Right lobe of liver (tissue), 6 donors: ENCODE results near the gene SKA1. TPM values are rescaled to one million over a fixed set of nuclear protein-coding genes. Genes with fewer than 3 reads are reported as not detected.

Experiments used
- ATAC-seq, 4 donors: fragments of 200-7000 bp; cut with Tn5 transposase; one replicate each; pipeline ENCODE4 v1.9.1; 2020; ENCODE audit warnings: mild to moderate bottlenecking in 4 of 4, moderate library complexity in 4 of 4
- DNase-seq, 3 donors: peaks; one replicate each; pipeline ENCODE4 v3.0.0-alpha.2; 2020
- H3K27ac ChIP-seq, 3 donors: fragments of 200-600 bp; one replicate each; pipeline ENCODE4 v1.8.0; 2022
- H3K27me3 ChIP-seq, 2 donors: fragments of 200-600 bp; one replicate each; pipeline ENCODE4 v1.8.0; 2022
- H3K36me3 ChIP-seq, 4 donors: fragments of 200-600 bp; sonication (generic) in 1 of 4; one replicate each; pipeline versions ENCODE4 v1.5.1 to v1.8.0; 2017 to 2022; ENCODE audit warnings: control low read depth in 1 of 4
- H3K4me1 ChIP-seq, 4 donors: fragments of 200-600 bp; sonication (generic) in 1 of 4; one replicate each; pipeline versions ENCODE4 v1.5.1 to v1.8.0; 2017 to 2022; ENCODE audit warnings: control low read depth in 1 of 4
- H3K4me3 ChIP-seq, 3 donors: fragments of 200-600 bp; one replicate each; pipeline ENCODE4 v1.8.0; 2022
- H3K9me3 ChIP-seq, 4 donors: fragments of 200-600 bp; sonication (generic) in 1 of 4; one replicate each; pipeline versions ENCODE4 v1.5.1 to v1.8.0; 2017 to 2022; ENCODE audit warnings: control low read depth in 1 of 4
- CTCF ChIP-seq, 4 donors: fragments of 200-600 bp in 3 of 4; fragments of 450-650 bp in 1 of 4; IDR thresholded peaks; one replicate each; pipeline versions ENCODE4 v1.5.1 to v1.8.0; 2016 to 2022; ENCODE audit warnings: antibody characterized with exemption in 4 of 4, mild to moderate bottlenecking in 2 of 4
- POLR2A ChIP-seq: fragments of 450-650 bp; IDR thresholded peaks from one replicate; pipeline ENCODE4 v1.6.1; 2017; ENCODE audit warnings: antibody characterized with exemption, mild to moderate bottlenecking
- WGBS: methylation state at CpG from one replicate; pipeline ENCODE4 v1.1.6; 2018; ENCODE audit warnings: low coverage, low lambda C conversion rate; ENCODE audit not compliant: insufficient coverage; ENCODE audit errors: missing lambda C conversion rate; 5-methylcytosine and 5-hydroxymethylcytosine counted together
- intact Hi-C, 2 donors: fragments of 100-400 bp; cut with DNase I; formaldehyde crosslinking; loops; one replicate each; pipeline versions ENCODE4 v1.11.2 to v1.14.1; 2022
- total RNA-seq, 6 experiments: library from RNA; depleted of rRNA in 2 of 6; stranded (reverse); fragments of >200 nt in 2 of 6; fragmentation: NEBNext Ultra II Directional in 3 of 6; extraction: Animal tissue kit (Norgen Biotek cat#: 25700) in 3 of 6; gene quantifications; one replicate each; pipeline versions ENCODE4 v1.1.0 to v1.2.4, GENCODE V29; 2016 to 2023
- donor health status: DM: no; HTN: yes; CAD: no.
- donor health status: DM: no; HTN: no; CAD: no.
- donor health status: DM: no; HTN: no; CAD: no.
- donor health status: DM: no; HTN: yes; CAD: no.
- donor health status: DM: no; HTN: yes; CAD: no.

SKA1 gene
- total RNA-seq, 6 experiments from 2014 or later = 0.15 to 1.5 (median 0.75) TPM; not detected in 1

GRCh38 chr18:50441016-50441415, 66.2 kb downstream of the SKA1 start:
- no peaks in the 10 kb centered on the region for H3K36me3 ChIP-seq
- ATAC-seq (no peak), DNase-seq (no peak)
- H3K27me3 ChIP-seq = no peaks in the 10 kb centered on the region
- no peaks in the 10 kb centered on the region for H3K9me3 ChIP-seq
- intact Hi-C loops = no loop called here
- 67% methylated on average over 4 of the region's 4 CpGs for WGBS
- no peak overlapping the region for H3K27ac ChIP-seq
- H3K4me3 ChIP-seq = no peak overlapping the region
- no peak for TF ChIP-seq POLR2A
- TF ChIP-seq CTCF (IDR thresholded peaks at IDR 0.05) = no peak
- H3K4me1 ChIP-seq = no peaks in the 10 kb centered on the region

- Histone ChIP-seq H3K27me3 (no peaks in the 10 kb centered on the region), H3K27ac (no peak overlapping the region), H3K36me3 (no peaks in the 10 kb centered on the region), H3K4me1 (peaks cover 0 to 1% (median 0%) of the 10 kb centered on the region in 4 donors), H3K4me3 (no peak overlapping the region), H3K9me3 (no peaks in the 10 kb centered on the region)
- WGBS = 47% methylated on average over 1 of the region's 1 CpG
- intact Hi-C loops = no loop called here
- no peak for TF ChIP-seq POLR2A
- TF ChIP-seq CTCF (IDR thresholded peaks at IDR 0.05) = no peak
- no peak for DNase-seq
- no peak for ATAC-seq
Measured at GRCh38 chr18:50441501-50441900, 66.7 kb downstream of the SKA1 start.

Other genes starting within 250 kb of the SKA1 start
- gene MYO5B, start 179.9 kb upstream of the SKA1 start, total RNA-seq = 10 to 100 TPM; 13.4 to 25.1 (median 16.6) TPM
- under 1 TPM in 3 of 6 experiments, not detected in 3; 0.13 to 0.17 (median 0.14) TPM for gene CFAP53, start 108.6 kb upstream of the SKA1 start, total RNA-seq
- gene MBD1, start 93.5 kb upstream of the SKA1 start, total RNA-seq = 10 to 100 TPM; 29.7 to 32.4 (median 30.7) TPM
- gene CXXC1, start 87.4 kb upstream of the SKA1 start, total RNA-seq = 10 to 100 TPM; 16.4 to 34.9 (median 26.1) TPM
- gene MAPK4, start 185.0 kb downstream of the SKA1 start, total RNA-seq = 1 to 10 TPM in 4 of 6 experiments, under 1 TPM in 2; 0.33 to 8.3 (median 1.5) TPM